ENCODE results near the gene RAD1.
"Not testable (repeated sequence)": the region's sequence is repeated elsewhere in the genome, so short reads cannot be mapped to it uniquely, and the experiment has no call there.

RAD1 gene

GRCh38 chr5:34915139-34915855 lies at the start of gene RAD1, which contains the start of gene BRIX1:
Gene RAD1, minus strand, starts transcription at chr5:34915504. Its CDS starts 612 bp downstream, at chr5:34914892.
Gene BRIX1, plus strand, starts transcription at chr5:34915711. Its CDS starts 28 bp downstream, at chr5:34915739.
- peak; percentile 98 for DNase-seq

- DNase-seq = peak; percentile 5
Measured at GRCh38 chr5:34959323-34959722, 44.0 kb upstream of the RAD1 start.

- DNase-seq = peak; percentile 65
Measured at GRCh38 chr5:34957857-34958690, 42.8 kb upstream of the RAD1 start.

- no peak for DNase-seq
Measured at GRCh38 chr5:34957321-34957720, 42.0 kb upstream of the RAD1 start.

GRCh38 chr5:34944460-34945047 lies 29.2 kb upstream of the RAD1 start:
- DNase-seq = no peak

GRCh38 chr5:34944044-34944443 lies 28.7 kb upstream of the RAD1 start:
- no peak for DNase-seq

GRCh38 chr5:34941936-34942335 lies 26.6 kb upstream of the RAD1 start:
- no peak for DNase-seq

- DNase-seq = no peak
Measured at GRCh38 chr5:34932947-34933346, 17.6 kb upstream of the RAD1 start.

GRCh38 chr5:34930870-34931269 lies 15.6 kb upstream of the RAD1 start:
- DNase-seq = no peak

- peak; percentile 39 for DNase-seq
Measured at GRCh38 chr5:34930462-34930844, 15.1 kb upstream of the RAD1 start.

- DNase-seq = peak; percentile 90
Measured at GRCh38 chr5:34929720-34930461, 14.6 kb upstream of the RAD1 start.

GRCh38 chr5:34929134-34929719 lies 13.9 kb upstream of the RAD1 start, which contains the start of gene DNAJC21:
Gene DNAJC21, plus strand, starts transcription at chr5:34929559. Its CDS starts 261 bp downstream, at chr5:34929820.
- DNase-seq = peak; percentile 98

- DNase-seq = no peak
Measured at GRCh38 chr5:34928267-34928666, 13.0 kb upstream of the RAD1 start.

- DNase-seq = no peak
Measured at GRCh38 chr5:34927785-34928184, 12.5 kb upstream of the RAD1 start.

- no peak for DNase-seq
Measured at GRCh38 chr5:34926318-34926888, 11.1 kb upstream of the RAD1 start.

GRCh38 chr5:34924462-34924765 lies 9.1 kb upstream of the RAD1 start:
- no peak for DNase-seq

- peak; percentile 87 for DNase-seq
Measured at GRCh38 chr5:34923694-34924461, 8.6 kb upstream of the RAD1 start.

GRCh38 chr5:34923256-34923655 lies 8.0 kb upstream of the RAD1 start:
- not testable (repeated sequence) for DNase-seq

GRCh38 chr5:34919077-34919476 lies 3.8 kb upstream of the RAD1 start:
- no peak for DNase-seq

GRCh38 chr5:34918025-34918424 lies 2.7 kb upstream of the RAD1 start:
- no peak for DNase-seq

GRCh38 chr5:34916518-34916917 lies 1.2 kb upstream of the RAD1 start:
- DNase-seq = peak; percentile 50

GRCh38 chr5:34915856-34916192 lies 520 bp upstream of the RAD1 start:
- DNase-seq = no peak

Measured in hematopoietic multipotent progenitor cell treated with erythropoietin and hydrocortisone succinate and interleukin-3 and kit ligand, for 6 days (in vitro differentiated cells).